ENCODE measurements around the gene NFIB. TPM values are rescaled to one million over a fixed set of nuclear protein-coding genes. Genes with fewer than 3 reads are reported as not detected.

Gene NFIB
- total and polyA plus RNA-seq, 2 of the 8 experiments (the other 6 are each of a cell fraction or from before 2014, with no cell fraction given): 2.6 to 13.1 TPM

DNA sequence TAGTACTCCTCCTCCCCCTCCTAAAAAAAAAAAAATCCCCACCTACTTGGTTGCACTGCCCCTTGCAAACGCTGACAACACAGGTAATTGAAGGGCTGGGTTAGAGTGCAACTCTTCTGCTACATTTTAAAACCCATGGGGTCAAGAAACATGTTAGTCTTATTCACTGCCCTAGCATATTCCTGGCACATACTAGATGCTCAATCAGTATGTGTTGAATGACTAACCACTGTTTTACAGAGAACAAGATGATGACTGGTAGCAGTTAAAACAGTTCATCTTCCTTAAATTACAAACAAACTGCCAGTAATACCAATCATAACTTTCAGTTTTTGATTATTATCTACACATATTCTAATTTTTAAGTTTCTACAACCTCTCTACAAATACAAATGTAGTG, 124.4 kb downstream of the NFIB start:
- Histone ChIP-seq H2AK5ac (ENCODE audit: low read depth, low read length) (no peak overlapping the region), H3K27ac (ENCODE audit: low read depth, low read length) (no peak overlapping the region), H2BK120ac (replicated peaks; ENCODE audit: low read depth, low read length) (no peak overlapping the region), H3K23ac (ENCODE audit: insufficient read length) (no peak overlapping the region), H3K9ac (replicated peaks in 1 of 4; ENCODE audit: extremely low read depth in 1 of 4, low read depth in 3 of 4, low read length in 3 of 4) (no peak overlapping the region), H3K56ac (replicated peaks; ENCODE audit: insufficient read length, low read depth, low read length) (no peak overlapping the region), H3K36me3 (ENCODE audit: control insufficient read depth in 2 of 4, insufficient read depth in 4 of 4, low read length in 3 of 4) (no peaks in the 10 kb centered on the region), H4K8ac (ENCODE audit: extremely low read depth, insufficient read depth, low read length) (no peak overlapping the region), H3K18ac (ENCODE audit: extremely low read depth, low read length) (no peak overlapping the region), H4K91ac (replicated peaks; ENCODE audit: insufficient read length, low read length) (no peak overlapping the region), H3K9me3 (ENCODE audit: insufficient read depth in 2 of 2, low read depth in 1 of 2, low read length in 1 of 2) (no peaks in the 10 kb centered on the region), H3K4me3 (ENCODE audit: extremely low read depth in 1 of 4, insufficient read depth in 2 of 4, low read depth in 3 of 4, low read length in 4 of 4) (no peak overlapping the region), H4K20me1 (replicated peaks in 1 of 2; ENCODE audit: control insufficient read depth in 1 of 2, insufficient read depth in 2 of 2, low read length in 2 of 2) (no peaks in the 10 kb centered on the region), H2BK12ac (ENCODE audit: low read depth, low read length) (no peak overlapping the region), H3K4me2 (ENCODE audit: insufficient read depth in 1 of 2, low read depth in 2 of 2, low read length in 2 of 2) (no peak overlapping the region), H3K23me2 (ENCODE audit: low read depth, low read length) (no peaks in the 10 kb centered on the region), H3K79me2 (ENCODE audit: control insufficient read depth in 1 of 2, insufficient read depth in 2 of 2, low read length in 2 of 2) (0 out of 4 replicates have a peak, but pooled peaks cover 0 to 5% of the 10 kb centered on the region in 2 experiments), H3K4ac (replicated peaks; ENCODE audit: insufficient read length, low read depth, low read length) (no peak overlapping the region), H4K5ac (ENCODE audit: insufficient read length, low read depth, low read length) (no peak overlapping the region), H3K79me1 (ENCODE audit: low read depth, low read length) (no peaks in the 10 kb centered on the region; the same call in 1 of the 2 replicates), H3K27me3 (replicated peaks in 1 of 4; ENCODE audit: control insufficient read depth in 3 of 4, extremely low read depth in 1 of 4, insufficient read depth in 3 of 4, low read length in 3 of 4) (no peaks in the 10 kb centered on the region), H3K4me1 (replicated peaks in 1 of 4; ENCODE audit: control insufficient read depth in 3 of 4, insufficient read depth in 4 of 4, low read length in 3 of 4) (peaks cover 0 to 3% (median 2%) of the 10 kb centered on the region in 4 experiments; a peak in 3 of 7 replicates), H3K14ac (ENCODE audit: insufficient read length) (no peak overlapping the region), H2BK15ac (ENCODE audit: low read length) (no peak overlapping the region), H2BK20ac (ENCODE audit: low read length) (no peak overlapping the region), H2AFZ (ENCODE audit: low read length) (no peak overlapping the region), H2BK5ac (ENCODE audit: low read depth, low read length) (no peak overlapping the region)
- POLR2A ChIA-PET (ENCODE audit: partially characterized antibody): no interaction called here
- 59% methylated on average over 1 of the region's 1 CpG; no CpG with 5 or more reads in 1 of the 2 experiments for WGBS, 2 experiments (ENCODE audit: extremely low coverage in 1 of 2, insufficient coverage in 1 of 2, insufficient read length in 1 of 2, insufficient replicate concordance in 2 of 2, low coverage in 1 of 2, low lambda C conversion rate in 2 of 2, missing lambda C conversion rate in 1 of 2)
- no peak for DNase-seq (ENCODE audit: low read depth in 1 of 2, low spot score in 2 of 2)
- CTCF ChIA-PET (ENCODE audit: partially characterized antibody): no interaction called here
- no peak for FAIRE-seq
- no peak for TF ChIP-seq CTCF (IDR thresholded peaks at IDR 0.05; ENCODE audit: control extremely low read depth in 1 of 3, insufficient read depth in 1 of 3, low read depth in 1 of 3, low read length in 3 of 3)
- no peak for TF ChIP-seq RBBP5 (IDR thresholded peaks at IDR 0.05; ENCODE audit: borderline replicate concordance, low read depth, low read length)
- no peak for TF ChIP-seq CBX8 (IDR thresholded peaks at IDR 0.05; ENCODE audit: borderline replicate concordance, low read depth, low read length)
- TF ChIP-seq E2F6 (IDR thresholded peaks at IDR 0.05): no peak
- no peak for TF ChIP-seq SRF (IDR thresholded peaks at IDR 0.05; ENCODE audit: low read depth, low read length)
- TF ChIP-seq KDM5A (IDR thresholded peaks at IDR 0.05; ENCODE audit: low read length): no peak
- no peak for TF ChIP-seq HDAC2 (IDR thresholded peaks at IDR 0.05; ENCODE audit: borderline replicate concordance in 1 of 2, low read depth in 2 of 2, low read length in 2 of 2)
- no peak for TF ChIP-seq GTF2F1 (IDR thresholded peaks at IDR 0.05; ENCODE audit: borderline replicate concordance, low read depth, low read length)
- TF ChIP-seq POLR2A (IDR thresholded peaks at IDR 0.05; ENCODE audit: control extremely low read depth in 1 of 2, low read depth in 2 of 2, low read length in 2 of 2): no peak
- TF ChIP-seq HDAC6 (IDR thresholded peaks at IDR 0.05; ENCODE audit: low read depth, low read length): no peak
- TF ChIP-seq NANOG (IDR thresholded peaks at IDR 0.05; ENCODE audit: insufficient read depth, low read depth, low read length, poor library complexity, severe bottlenecking): no peak
